Fibroblast of skin of back (primary cell): ENCODE data around the gene PLCL2.

Experiments
- DNase-seq: peaks from one replicate; pipeline ENCODE4 v3.0.0-alpha.2; 2013

PLCL2 gene

DNA sequence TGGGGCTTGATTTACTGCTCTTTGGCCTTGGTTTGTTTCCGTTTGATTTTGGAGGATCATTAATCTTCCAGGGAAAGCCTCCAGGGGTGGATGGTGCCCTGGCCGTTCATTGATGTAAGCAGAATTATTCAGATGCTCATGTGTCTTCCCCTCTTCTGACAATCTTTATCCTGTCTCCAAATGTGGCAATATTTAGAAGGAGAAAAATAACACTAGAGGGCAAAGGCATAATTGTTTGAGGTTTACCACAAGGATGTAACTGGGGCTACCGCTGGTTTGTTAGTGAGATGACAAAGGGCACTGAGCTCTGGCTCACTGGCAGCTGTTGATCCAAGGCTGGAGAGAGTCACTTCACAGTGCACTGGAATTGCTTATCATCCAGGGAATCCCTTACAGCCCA is 18.2 kb upstream of the PLCL2 start:
- DNase-seq = peak; percentile 81

DNA sequence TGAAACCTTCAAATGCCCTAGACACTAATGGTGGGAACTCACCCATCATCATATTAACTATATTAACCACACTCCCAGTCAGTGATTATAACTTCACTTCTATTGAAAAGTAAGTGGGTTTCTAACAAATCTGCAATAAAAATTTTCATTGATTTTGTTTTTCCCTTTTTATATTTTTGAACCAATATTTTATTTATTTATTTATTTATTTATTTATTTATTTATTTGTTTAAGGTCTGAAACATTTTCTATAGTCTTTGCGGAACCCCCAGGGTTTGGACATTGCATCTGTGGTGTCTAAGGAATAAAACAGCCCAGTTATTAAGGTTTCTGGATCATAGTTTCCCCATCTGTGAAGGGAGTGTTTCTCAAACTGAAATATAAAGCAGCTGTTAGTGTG is 16.2 kb upstream of the PLCL2 start:
- no peak for DNase-seq

GRCh38 chr3:16869261-16870005 is 15.3 kb upstream of the PLCL2 start:
- peak; percentile 48 for DNase-seq

GRCh38 chr3:16871915-16872842 is 12.6 kb upstream of the PLCL2 start:
- DNase-seq = peak; percentile 63

DNA sequence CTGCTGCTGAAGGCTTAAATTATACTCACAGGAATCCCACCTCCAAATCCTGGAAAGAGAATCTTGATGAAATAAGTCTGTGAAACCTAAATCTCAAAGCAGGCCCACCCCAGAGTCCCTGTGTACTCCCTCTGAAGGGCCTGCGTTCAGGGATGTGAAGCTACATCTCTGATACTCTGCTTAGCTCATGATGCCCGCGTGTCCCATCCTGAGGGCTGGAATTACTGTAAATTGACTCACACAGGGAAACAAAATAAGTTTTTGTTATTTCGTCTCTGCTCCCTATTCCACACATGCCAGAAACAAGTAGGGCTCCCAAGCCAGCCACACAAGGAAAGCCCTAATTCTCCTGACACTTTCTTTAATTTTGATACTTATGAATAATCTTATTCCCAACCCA is 10.9 kb upstream of the PLCL2 start:
- no peak for DNase-seq

- no peak for DNase-seq
These were observed 8.7 kb upstream of the PLCL2 start for GRCh38 chr3:16875876-16876550.

- DNase-seq = no peak
These were observed 7.2 kb upstream of the PLCL2 start for GRCh38 chr3:16877505-16877904.

DNA sequence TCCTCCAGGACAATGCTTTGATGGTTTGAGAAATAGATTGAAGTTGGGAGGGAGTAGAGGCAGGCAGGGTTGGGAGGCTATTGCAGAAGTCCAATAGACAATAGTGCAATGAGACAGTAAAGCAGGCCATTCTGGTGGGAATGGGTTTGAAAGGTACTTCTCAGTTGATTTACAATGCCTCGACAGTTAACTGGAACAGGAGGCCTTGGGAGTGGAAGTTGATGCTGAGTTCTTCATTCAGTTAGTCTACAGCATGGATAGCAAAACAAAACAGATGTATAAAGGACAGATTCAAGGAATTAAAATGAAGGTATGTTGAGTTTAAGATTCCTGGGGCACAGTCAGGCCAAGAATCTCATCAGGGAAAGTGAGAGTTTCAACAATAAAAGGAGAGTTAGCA is 6.8 kb upstream of the PLCL2 start:
- DNase-seq = no peak

DNA sequence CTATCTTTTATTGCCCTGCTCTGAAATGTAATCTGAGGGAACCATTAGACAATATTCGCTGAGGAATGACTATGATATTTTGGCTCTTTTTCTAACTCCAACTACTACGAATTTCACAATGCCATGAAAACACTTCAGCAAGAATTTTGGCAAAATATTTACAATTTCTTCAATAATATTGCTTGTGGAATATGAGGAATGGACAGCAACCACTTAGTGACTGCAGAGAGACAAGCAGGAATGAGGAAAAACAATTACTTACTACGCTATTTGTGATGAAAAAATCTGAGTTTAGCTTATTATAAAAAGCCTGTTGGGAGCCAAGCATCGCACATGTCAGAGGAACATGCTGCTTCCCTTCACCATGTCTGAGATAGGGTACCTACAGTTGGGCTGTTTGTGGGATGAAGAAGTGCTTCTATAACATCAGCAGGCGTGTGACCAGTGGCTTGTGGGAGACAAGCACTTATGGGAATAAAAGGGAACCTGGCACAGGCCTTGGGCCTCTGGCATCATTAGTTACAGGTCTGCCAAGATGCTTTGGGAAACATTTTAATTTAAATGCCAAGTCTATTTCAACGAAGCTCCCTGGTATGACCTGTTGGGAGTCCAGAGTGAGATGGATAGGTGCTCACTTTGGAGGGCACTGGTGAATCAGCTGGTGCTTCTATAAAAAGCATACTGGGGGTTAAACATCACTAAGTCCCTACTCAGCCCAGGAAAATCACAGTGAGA is 2.7 kb upstream of the PLCL2 start:
- DNase-seq = no peak

GRCh38 chr3:16883057-16883722 is 1.6 kb upstream of the PLCL2 start:
- DNase-seq = peak; percentile 74

DNA sequence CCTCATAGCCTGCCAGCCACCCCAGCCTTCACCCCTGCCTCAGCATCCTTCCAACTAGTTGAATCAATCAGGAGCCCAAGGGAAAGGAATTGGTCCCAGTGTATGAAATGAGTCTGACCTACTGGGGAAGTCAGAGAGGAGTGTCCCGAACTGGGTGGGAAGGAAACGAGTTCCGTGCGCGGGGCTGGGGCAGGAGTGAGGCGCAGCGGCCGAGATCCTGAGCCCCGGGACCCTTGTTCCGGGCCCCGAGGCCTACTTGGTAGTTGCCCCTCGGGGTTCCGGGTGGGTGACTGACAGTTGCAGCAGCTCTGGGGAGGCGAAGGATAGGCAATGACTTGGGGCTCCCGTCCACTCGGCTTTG is 1.1 kb upstream of the PLCL2 start:
- DNase-seq = no peak

- peak; percentile 57 for DNase-seq
These were observed 539 bp upstream of the PLCL2 start for GRCh38 chr3:16884084-16884747.

DNA sequence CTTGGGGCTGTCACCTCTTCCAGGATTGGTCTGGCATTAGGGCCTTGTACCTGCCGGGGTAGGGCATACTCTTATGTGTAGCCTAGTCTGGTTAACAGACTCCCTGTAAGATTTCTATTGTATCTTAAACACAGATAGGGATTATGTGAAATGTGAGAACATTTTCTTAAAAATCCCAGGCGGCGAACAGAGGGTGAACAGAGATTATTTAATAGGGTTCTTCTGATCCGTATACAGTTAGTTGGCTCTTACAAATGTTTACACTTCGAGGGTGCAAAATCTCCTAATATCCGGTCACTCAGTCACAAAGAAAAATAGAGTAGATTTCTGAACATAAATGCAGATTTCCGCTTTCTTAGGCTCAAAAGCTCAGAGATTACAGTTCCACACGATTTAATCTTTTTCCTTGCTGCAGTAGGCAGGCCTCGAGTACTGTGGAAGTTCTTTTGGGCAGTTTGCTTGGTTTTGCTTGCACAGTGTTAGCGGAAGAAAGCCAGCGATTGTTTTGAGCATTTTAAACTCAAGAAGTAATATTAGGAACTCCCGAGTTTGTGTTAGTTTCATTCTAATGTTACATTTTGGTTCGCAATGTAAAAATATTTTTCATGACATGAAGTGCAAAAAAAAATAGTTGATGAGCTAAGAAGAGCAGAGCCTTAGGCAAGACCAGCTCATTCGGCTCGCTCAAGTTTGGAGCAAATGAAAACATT is 993 bp downstream of the PLCL2 start:
- DNase-seq = no peak

GRCh38 chr3:16886303-16886683 is 1.5 kb downstream of the PLCL2 start:
- no peak for DNase-seq

DNA sequence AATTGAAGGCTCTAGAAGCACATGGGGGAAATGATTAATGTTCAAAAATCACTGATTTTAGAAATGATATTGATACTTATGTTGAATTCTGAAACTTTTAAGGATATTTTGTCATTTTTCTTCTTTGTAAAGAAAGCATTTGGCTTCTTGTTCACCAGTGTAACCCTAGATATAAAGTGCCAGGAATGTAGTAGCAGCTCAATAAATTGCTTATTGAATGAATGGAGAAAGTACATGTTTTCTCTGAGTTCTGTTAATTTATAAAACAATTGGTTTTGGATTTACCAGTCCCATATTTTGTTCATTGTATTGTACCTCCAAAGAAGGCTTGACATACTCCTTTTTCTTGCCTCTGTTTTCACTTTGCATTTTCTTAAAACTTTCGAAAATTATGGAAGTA is 2.4 kb downstream of the PLCL2 start:
- DNase-seq = no peak

GRCh38 chr3:16888356-16888755 is 3.6 kb downstream of the PLCL2 start:
- no peak for DNase-seq

- no peak for DNase-seq
These were observed 4.2 kb downstream of the PLCL2 start for GRCh38 chr3:16888785-16889607.

GRCh38 chr3:16890597-16891333 is 6.0 kb downstream of the PLCL2 start:
- no peak for DNase-seq

DNA sequence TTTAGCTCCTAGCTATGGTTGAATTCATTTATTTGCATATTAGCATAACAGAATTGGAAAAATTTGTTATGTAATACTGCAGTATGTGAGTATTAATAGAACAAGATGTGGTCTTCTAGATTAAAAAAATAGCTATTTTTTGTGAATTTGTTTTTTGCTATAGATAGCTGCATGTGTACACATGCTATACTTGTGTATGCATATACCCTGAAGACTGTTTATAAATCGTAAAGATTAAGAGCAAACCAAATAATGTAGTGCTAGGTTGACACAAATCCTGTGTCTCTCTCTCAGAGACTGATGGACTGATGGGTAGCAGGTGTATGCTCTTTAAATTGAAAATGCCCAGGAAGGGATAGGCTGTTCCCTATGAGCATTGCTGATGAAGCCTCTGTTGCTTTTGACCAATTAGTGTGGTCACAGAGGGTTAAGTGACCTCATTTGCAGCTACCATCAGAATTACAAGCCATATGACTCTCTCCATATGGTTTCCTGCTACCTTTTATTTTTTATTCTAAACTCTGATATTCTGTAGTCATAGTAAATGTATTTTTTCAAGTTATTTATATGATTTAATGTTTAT is 9.0 kb downstream of the PLCL2 start:
- DNase-seq = no peak
